HG03442 (cell line): ENCODE data around the gene TRIM41.

ENCODE experiments used
- ATAC-seq: cut with Tn5 transposase; IDR thresholded peaks from one replicate; pipeline ENCODE4 v1.9.1; 2021; ENCODE audit warnings: mild to moderate bottlenecking, moderate library complexity; ENCODE audit not compliant: unreplicated experiment

TRIM41 gene

DNA sequence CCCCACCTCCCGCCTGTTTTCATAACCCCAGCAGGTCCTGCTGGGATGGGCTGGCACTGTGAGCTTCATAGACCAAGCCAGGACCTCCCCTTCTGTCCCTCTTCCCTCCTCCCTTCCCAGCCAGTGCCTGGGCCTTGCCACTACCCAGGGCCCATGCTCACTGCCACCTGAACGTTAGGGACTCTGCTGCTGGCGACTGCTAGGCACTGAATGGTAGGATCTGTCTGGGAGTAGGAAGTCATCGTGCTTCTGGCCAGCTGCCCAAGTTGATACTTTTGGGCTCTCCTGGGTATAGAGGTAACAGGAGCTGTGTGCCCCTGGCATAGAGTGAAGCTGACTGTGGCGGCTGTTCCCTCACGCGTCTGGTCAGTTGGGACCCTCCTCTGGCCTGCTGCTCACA, 8.4 kb downstream of the TRIM41 start:
- ATAC-seq: no peak

DNA sequence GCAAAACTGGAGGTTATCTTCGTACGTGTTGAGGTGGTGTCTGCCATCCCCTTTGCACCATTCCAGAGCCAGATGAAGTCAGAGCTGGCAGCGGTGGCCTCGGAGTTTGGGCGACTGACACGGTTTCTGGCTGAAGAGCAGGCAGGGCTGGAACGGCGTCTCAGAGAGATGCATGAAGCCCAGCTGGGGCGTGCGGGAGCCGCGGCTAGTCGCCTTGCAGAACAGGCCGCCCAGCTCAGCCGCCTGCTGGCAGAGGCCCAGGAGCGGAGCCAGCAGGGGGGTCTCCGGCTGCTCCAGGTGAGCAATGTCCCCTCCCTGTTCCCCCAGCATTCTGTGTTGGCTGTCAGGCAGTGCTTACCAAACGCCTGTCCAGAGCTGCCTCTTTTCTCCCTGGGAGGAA, 9.5 kb downstream of the TRIM41 start:
- ATAC-seq: no peak

DNA sequence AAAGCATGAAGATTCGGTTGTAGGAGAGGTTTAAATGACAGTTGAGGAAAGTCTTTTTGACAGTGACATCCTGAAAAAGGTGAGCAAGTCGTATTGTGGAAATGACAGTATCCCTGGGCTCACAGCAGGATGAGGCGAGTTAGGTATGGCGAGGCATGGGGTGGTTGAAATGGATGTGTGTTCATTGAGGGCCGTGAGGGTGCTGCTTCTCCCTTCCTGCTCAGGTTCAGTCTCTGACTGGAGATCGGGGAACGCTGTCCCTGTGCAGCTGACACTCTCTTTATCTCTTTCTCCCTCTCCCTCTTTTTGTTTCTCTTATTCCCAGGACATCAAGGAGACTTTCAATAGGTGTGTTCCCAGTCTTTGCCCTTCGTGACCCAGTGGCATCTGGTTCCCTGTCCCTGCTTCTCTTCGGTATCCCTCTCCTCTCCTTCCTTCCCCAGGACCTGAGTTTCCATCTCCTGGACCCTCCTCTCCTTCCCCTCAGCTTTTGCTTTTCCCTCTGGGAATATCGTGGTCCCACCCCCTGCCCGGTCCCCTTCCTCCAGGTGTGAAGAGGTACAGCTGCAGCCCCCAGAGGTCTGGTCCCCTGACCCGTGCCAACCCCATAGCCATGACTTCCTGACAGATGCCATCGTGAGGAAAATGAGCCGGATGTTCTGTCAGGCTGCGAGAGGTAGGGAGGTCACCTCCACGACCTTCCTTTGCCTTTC, 10.2 kb downstream of the TRIM41 start:
- ATAC-seq: no peak

- no peak for ATAC-seq
Measured at GRCh38 chr5:181233801-181234454, 10.8 kb downstream of the TRIM41 start.

DNA sequence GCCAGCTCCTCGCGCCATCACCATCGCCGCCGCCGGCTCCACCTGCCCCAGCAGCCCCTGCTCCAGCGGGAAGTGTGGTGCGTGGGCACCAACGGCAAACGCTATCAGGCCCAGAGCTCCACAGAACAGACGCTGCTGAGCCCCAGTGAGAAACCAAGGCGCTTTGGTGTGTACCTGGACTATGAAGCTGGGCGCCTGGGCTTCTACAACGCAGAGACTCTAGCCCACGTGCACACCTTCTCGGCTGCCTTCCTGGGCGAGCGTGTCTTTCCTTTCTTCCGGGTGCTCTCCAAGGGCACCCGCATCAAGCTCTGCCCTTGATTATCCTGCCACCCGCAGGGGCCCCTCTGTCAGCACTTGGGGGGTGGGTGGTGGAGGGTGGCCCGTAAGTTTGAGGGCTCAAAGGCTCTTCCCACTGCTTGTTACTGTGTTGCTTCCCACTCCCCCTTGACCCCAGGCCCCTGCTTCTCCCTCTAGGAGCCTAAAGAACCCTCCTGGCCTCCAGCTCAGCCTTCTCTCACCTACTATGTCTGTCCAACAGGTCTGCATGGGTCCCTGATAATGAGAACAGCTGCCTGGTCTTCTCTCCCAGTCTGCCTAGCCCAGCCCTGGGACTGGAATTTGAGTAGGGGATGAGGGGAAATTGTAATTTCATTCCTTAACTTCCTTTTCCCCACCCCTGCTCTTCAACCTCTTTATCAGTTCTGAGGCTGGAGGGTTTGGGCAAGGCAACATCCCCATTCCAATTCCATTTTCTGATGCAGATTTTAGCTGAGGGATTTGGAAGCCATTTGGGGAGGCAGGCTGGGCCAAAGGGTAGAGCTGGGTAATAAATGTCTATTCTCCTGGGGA, 11.6 kb downstream of the TRIM41 start:
- ATAC-seq: no peak

- ATAC-seq: no peak
Measured at GRCh38 chr5:181235323-181235688, 12.2 kb downstream of the TRIM41 start.

- no peak for ATAC-seq
Measured at GRCh38 chr5:181235689-181236366, 12.7 kb downstream of the TRIM41 start.

GRCh38 chr5:181236471-181236870, 13.4 kb downstream of the TRIM41 start:
- no peak for ATAC-seq

- no peak for ATAC-seq
Measured at GRCh38 chr5:181236954-181237641, 14.0 kb downstream of the TRIM41 start.

DNA sequence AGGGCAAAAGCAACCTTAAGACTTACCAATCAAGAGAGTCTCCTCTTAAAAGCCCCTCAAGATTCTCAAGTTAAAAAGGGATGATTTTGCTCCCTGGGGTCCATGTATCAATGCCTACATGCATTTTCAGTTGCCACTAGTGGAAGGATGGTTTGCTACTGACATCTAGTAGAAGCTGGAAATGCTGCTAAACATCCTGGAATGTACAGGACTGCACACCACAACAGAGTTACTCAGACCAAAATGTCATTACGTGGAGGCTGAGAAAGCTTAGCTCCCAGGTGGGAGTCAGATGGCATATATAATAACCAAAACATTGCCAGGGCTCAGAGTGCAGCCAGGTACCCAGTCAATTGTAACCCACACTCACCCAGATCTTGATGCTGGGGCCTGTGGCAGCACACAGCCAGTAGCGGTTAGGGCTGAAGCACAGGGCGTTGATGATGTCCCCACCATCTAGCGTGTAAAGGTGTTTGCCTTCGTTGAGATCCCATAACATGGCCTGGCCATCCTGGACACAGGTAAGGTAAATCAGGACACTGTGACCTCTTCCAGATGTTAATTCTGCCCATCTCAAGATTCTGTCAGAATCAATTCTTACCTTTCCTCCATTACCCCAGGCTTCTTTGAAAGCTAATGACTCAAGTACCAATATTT, 14.8 kb downstream of the TRIM41 start:
- no peak for ATAC-seq

DNA sequence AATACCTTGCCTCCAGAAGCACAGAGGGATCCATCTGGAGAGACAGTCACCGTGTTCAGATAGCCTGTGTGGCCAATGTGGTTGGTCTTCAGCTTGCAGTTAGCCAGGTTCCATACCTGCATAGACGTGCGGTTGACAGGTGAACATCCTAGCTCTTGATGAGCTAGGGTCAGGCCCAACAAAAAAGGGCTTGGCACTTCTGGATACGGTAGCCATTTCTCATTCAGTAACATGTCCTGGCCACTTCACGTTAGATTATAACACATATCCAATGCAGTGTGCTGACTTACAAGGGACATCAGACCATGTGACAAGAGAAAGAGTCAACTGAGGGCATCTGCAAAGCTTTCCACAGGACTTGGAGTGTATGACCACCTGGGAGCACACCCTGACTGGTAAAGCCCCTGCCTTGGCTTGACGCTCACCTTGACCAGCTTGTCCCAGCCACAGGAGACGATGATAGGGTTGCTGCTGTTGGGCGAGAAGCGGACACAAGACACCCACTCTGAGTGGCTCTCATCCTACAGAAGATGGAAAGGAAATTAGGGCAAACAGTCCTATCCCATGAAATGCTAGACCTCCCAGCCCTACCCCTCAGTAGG, 16.1 kb downstream of the TRIM41 start:
- no peak for ATAC-seq

GRCh38 chr5:181241393-181241975, 18.4 kb downstream of the TRIM41 start:
- ATAC-seq: no peak

DNA sequence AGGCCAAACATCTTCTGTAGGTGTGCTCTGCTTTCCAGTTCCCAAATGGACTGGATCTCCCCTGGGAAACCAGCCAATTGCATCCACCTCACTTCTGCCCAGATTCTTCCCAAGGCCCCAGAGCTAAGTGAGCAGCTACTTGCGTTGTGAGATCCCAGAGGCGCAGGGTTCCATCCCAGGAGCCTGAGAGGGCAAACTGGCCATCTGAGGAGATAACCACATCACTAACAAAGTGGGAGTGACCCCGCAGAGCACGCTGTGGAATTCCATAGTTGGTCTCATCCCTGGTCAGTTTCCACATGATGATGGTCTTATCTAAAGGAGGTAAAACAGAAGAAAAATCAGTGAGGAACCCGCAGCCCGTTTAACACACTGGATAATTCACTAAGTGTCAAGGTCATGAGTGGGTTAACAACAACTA, 19.0 kb downstream of the TRIM41 start:
- ATAC-seq: no peak

GRCh38 chr5:181243018-181243563, 20.0 kb downstream of the TRIM41 start:
- ATAC-seq: no peak

- peak; percentile 50 for ATAC-seq
Measured at GRCh38 chr5:181243564-181244343, 20.7 kb downstream of the TRIM41 start, which contains the start of gene RACK1. Gene RACK1 (minus strand): TSS chr5:181243906. CDS start chr5:181243800, 106 bp downstream.

GRCh38 chr5:181245427-181246275, 22.6 kb downstream of the TRIM41 start:
- ATAC-seq: peak; percentile 1
